OCI-LY1 (cell line): Measurements from ENCODE around the gene SCAP.

ENCODE experiments used
- EZH2 ChIP-seq: fragments of 200-600 bp; sonication (generic), shearing (Covaris generic); IDR thresholded peaks from 2 replicates; pipeline ENCODE4 v1.8.0; 2017; ENCODE audit warnings: borderline replicate concordance, mixed run types, mild to moderate bottlenecking, antibody characterized with exemption, low read length, moderate library complexity, mixed read lengths
- TF ChIP-seq, protein P1 (sequence below): fragments of 200-600 bp; sonication (generic), shearing (Covaris generic); IDR thresholded peaks from 2 replicates; pipeline ENCODE4 v1.5.1; 2017; ENCODE audit warnings: mild to moderate bottlenecking, antibody characterized with exemption, low read length, moderate library complexity, mixed read lengths

DNA sequence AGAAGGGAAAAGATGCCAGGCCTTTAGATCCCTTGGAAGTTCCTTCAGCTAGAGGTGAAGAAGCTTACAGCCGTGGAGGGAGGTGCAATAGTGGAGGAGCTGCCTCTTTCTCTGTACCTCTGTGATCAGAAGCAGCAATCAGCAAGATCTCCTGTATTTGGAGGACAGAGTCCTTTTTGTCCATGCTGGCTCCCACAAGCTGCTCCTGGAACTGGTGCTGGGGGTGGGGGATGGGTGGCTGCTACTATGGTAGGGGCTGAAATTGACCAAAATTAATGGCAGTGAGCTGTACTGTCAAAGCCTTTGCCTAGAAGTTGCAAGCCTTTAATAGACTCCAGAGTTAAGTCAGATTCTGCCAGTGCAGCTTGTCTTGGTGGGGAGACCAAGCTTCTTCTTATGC, 76.7 kb downstream of the SCAP start:
- TF ChIP-seq, protein P1, sequence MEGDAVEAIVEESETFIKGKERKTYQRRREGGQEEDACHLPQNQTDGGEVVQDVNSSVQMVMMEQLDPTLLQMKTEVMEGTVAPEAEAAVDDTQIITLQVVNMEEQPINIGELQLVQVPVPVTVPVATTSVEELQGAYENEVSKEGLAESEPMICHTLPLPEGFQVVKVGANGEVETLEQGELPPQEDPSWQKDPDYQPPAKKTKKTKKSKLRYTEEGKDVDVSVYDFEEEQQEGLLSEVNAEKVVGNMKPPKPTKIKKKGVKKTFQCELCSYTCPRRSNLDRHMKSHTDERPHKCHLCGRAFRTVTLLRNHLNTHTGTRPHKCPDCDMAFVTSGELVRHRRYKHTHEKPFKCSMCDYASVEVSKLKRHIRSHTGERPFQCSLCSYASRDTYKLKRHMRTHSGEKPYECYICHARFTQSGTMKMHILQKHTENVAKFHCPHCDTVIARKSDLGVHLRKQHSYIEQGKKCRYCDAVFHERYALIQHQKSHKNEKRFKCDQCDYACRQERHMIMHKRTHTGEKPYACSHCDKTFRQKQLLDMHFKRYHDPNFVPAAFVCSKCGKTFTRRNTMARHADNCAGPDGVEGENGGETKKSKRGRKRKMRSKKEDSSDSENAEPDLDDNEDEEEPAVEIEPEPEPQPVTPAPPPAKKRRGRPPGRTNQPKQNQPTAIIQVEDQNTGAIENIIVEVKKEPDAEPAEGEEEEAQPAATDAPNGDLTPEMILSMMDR = no peak
- no peak for TF ChIP-seq EZH2
